Right ventricle myocardium inferior (tissue), 1 donor: Measurements from ENCODE around the gene DNAH2. TPM values are rescaled to one million over a fixed set of nuclear protein-coding genes. Genes with fewer than 3 reads are reported as not detected.

Experiments
- ATAC-seq: fragments of 200-7000 bp; cut with Tn5 transposase; one replicate; pipeline ENCODE4 v1.9.1; 2020; ENCODE audit warnings: mild to moderate bottlenecking, moderate library complexity
- DNase-seq: peaks from one replicate; pipeline ENCODE4 v3.0.0; 2021; ENCODE audit errors: missing footprints
- intact Hi-C: fragments of 100-400 bp; cut with DNase I; formaldehyde crosslinking; loops from one replicate; pipeline ENCODE4 v1.11.0; 2022
- total RNA-seq: library from RNA; stranded (reverse); fragmentation: NEBNext Ultra II Directional; extraction: Animal tissue kit (Norgen Biotek cat#: 25700); gene quantifications from one replicate; pipeline ENCODE4 v1.2.1, GENCODE V29; 2021
- donor health status: DM: no; HTN: yes; CAD: no; lungs with severe emphysema.

The DNAH2 gene
- total RNA-seq, 1 donor from 2014 or later, result not detected

DNA sequence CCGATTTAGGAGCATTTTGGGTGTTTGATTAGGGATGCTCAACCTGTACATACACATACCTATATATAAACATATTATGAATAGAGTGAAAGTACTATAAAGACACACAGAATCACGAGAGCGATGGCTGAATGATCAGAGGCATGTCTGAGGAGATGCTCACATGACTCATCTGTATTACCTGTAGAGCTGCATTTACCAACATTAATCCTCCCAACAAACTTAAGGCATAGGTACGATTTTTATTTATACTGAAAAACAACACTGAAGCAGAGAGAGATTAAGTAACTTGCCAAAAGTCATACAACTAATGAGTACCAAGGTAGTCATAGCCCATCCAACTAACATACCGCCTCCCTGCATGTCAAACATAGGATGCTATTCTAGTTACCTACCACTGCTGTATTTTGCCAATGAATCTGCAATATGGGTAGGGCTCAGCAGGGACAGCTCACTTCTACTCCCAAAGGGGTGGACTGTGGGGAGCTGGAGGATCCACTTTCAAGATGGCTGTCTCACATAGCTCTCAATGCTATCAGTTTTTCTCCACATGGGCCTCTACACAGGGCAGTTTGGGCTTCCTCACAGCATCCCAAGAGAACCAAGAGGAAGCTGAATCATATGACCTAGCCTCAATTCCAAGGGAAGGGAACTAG, 147.6 kb downstream of the DNAH2 start:
- intact Hi-C loops, result loop anchor here (5.0 kb wide), 1 partner anchor 177 kb away; no protein-coding TSS in a partner anchor
- no peak for ATAC-seq
- DNase-seq, result no peak

- DNase-seq (no peak), ATAC-seq (no peak)
- intact Hi-C loops, result no loop called here
These were observed 150.4 kb downstream of the DNAH2 start for GRCh38 chr17:7867881-7868329.

- DNase-seq, result no peak
- intact Hi-C loops, result no loop called here
- no peak for ATAC-seq
These were observed 155.5 kb downstream of the DNAH2 start for GRCh38 chr17:7873051-7873450.

DNA sequence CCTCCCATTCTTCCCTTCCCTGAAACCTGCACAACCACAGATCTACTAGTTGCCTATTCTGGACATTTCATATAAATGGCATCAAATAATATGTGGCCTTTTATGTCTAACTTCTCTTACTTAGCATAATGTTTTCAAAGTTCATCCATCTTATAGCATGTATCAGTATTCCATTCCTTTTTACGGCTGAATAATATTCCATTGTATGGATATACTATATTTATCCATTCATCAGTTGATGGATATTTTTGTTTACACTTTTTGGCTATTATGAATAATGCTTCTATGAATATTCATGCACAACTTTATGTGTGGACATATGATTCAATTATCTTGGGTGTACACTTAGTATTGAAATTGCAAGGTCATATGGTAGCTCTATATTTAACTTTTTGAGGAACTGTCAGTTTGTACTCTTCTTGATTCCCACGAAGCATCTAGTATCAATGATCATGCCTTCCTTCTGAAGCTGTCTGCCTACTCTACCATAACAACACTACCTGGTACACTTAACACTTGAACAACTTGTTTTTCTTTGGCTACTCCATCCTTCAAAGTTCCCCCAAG, 158.3 kb downstream of the DNAH2 start:
- no peak for ATAC-seq
- intact Hi-C loops, result no loop called here
- DNase-seq, result no peak

- ATAC-seq (no peak), DNase-seq (no peak)
- intact Hi-C loops, result no loop called here
These were observed 160.7 kb downstream of the DNAH2 start for GRCh38 chr17:7878234-7878633.

DNA sequence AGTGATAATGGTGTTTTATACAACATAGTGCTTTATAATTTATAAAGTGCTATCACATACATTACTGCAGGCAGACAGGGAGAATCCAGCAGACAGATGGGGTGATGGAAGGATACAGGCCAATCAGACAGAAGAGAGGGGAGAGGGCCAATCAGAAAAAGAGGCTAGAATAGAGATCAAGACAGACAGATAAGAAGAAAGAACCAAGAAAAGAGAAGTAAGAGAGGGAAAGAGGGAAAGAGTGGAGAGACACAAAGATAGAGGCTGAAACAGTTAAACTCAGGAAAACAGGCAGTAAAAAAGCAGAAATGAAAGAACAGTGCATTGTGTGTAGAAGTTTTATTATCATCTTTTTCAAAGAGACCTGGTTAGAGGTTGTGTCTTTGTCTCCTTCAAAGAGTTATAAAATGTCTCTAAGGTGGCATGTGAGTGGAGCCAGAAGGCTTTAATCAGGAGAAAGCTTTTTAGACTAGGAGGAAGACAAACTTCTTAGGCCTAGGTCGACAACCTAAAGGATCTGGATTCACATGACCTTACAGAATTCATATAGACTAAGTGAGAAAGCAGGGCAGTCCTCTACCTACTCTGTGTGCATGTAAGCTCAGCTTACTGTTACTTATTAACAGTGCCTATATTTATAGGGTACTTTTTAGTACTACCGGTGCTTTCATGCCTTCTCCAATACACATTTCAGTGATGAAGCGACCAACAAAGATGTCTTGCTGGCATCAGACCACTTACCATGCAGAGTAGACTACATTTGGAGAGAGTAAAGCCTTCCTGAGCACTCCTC, 162.7 kb downstream of the DNAH2 start:
- intact Hi-C loops, result no loop called here
- ATAC-seq (no peak), DNase-seq (no peak)

DNA sequence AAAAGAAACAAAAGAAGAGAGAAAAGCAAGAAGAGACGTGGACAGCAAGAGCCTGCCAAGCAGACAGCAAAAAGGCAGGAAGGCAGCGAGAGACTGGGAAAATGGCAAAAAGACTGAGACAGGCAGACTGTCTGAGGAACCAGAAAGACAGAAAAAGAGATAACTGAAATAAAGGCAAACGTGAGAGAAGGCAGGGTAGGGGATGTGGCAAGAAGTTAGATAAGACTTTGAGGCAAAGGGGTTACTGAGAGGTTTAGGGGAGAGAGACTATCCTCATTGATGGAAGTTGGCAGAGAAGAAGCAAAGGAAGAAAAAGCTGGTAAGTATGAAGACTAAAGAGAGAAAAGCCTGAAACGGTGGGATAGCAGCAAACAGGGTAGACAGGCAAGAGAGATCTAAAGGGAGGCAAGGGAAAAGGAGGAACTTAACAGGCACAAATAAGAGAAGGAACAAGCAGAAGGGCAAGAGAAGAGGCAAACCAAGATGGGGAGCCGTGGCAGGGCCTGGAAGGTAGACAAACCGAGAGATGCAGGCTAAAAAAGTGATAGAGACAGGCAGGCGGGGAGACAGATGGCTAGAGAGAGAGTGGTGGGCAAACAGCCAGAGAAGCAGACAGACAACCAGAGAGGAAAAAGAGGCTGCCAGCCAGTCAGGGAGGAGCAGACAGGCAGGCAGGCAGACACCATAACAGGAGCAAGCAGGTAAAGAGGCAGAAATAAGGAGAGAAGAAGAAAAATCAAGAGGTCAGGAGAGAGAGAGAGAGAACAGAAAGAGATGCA, 163.9 kb downstream of the DNAH2 start:
- intact Hi-C loops, result no loop called here
- DNase-seq, result no peak
- ATAC-seq, result no peak

DNA sequence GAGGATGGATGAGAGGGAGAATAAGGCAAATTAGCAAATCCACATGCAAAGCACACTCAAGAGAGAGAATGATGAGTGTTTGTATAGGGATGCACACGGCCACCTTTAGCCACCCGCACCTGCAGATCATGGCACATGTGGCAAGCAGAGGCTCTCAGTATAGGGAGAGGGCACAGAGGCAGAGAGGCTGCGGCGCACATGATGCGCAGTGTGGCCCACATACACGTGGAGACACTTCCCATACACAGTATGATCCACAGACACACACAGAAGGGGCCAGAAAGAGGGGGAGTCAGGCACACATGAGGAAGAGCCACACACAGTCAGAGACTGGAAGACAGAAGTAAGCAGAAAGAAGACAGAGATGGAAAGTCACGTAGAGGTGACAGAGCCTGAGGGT, 164.5 kb downstream of the DNAH2 start:
- ATAC-seq, result no peak
- DNase-seq, result no peak
- intact Hi-C loops, result no loop called here

GRCh38 chr17:7882629-7883028, 165.1 kb downstream of the DNAH2 start:
- ATAC-seq, result no peak
- no peak for DNase-seq
- intact Hi-C loops, result no loop called here

Other genes with a start within 250 kb of the DNAH2 start
- 62.1 TPM for gene ZBTB4, start 238.1 kb upstream of the DNAH2 start, total RNA-seq
- not detected for gene SLC35G6, start 236.3 kb upstream of the DNAH2 start, total RNA-seq
- gene POLR2A, start 233.4 kb upstream of the DNAH2 start, total RNA-seq, result 36.4 TPM
- gene TNFSF12, start 168.7 kb upstream of the DNAH2 start, total RNA-seq, result 41.7 TPM
- 13.5 TPM for gene TNFSF13, start 159.0 kb upstream of the DNAH2 start, total RNA-seq
- gene SENP3, start 155.8 kb upstream of the DNAH2 start, total RNA-seq, result 33.0 TPM
- 40.4 TPM for gene CD68, start 138.1 kb upstream of the DNAH2 start, total RNA-seq
- gene MPDU1, start 133.9 kb upstream of the DNAH2 start, total RNA-seq, result 32.0 TPM
- 0.89 TPM for gene SOX15, start 127.7 kb upstream of the DNAH2 start, total RNA-seq
- gene FXR2, start 102.8 kb upstream of the DNAH2 start, total RNA-seq, result 103 TPM
- 78.9 TPM for gene SAT2, start 89.9 kb upstream of the DNAH2 start, total RNA-seq
- gene SHBG, start 87.6 kb upstream of the DNAH2 start, total RNA-seq, result 0.35 TPM
- gene ATP1B2, start 66.8 kb upstream of the DNAH2 start, total RNA-seq, result 3.8 TPM
- 15.4 TPM for gene TP53, start 30.3 kb upstream of the DNAH2 start, total RNA-seq
- gene WRAP53, start 29.3 kb upstream of the DNAH2 start, total RNA-seq, result 5.6 TPM
- 0.11 TPM for gene EFNB3, start 12.5 kb upstream of the DNAH2 start, total RNA-seq
- 25.0 TPM for gene KDM6B, start 116.5 kb downstream of the DNAH2 start, total RNA-seq
- 35.4 TPM for gene TMEM88, start 137.3 kb downstream of the DNAH2 start, total RNA-seq
- 105 TPM for gene NAA38, start 139.8 kb downstream of the DNAH2 start, total RNA-seq
- gene CYB5D1, start 140.3 kb downstream of the DNAH2 start, total RNA-seq, result 21.7 TPM
- gene CHD3, start 171.0 kb downstream of the DNAH2 start, total RNA-seq, result 18.0 TPM
- 0.70 TPM for gene RNF227, start 198.5 kb downstream of the DNAH2 start, total RNA-seq
- 0.32 TPM for gene KCNAB3, start 212.1 kb downstream of the DNAH2 start, total RNA-seq
- gene TRAPPC1, start 214.2 kb downstream of the DNAH2 start, total RNA-seq, result 118 TPM
- 9.6 TPM for gene CNTROB, start 214.5 kb downstream of the DNAH2 start, total RNA-seq